Heart left ventricle (tissue), 16 donors: Measurements from ENCODE around the gene MGAT4B. TPM values are rescaled to one million over a fixed set of nuclear protein-coding genes. Genes with fewer than 3 reads are reported as not detected.

Experiments
- ATAC-seq, 4 donors: fragments of 200-7000 bp; cut with Tn5 transposase; one replicate each; pipeline ENCODE4 v1.9.1; 2020 to 2022; ENCODE audit warnings: moderate library complexity in 4 of 4, mild to moderate bottlenecking in 3 of 4, moderate number of reproducible peaks in 1 of 4
- DNase-seq, 5 donors: peaks; one replicate each; pipeline ENCODE4 v3.0.0-alpha.2; 2020
- H3K27ac ChIP-seq, 12 donors: fragments of 200-600 bp; sonication (generic) in 4 of 12; one replicate each; pipeline versions ENCODE4 v1.5.0 to v1.8.0; 2016 to 2022; ENCODE audit warnings: mild to moderate bottlenecking in 2 of 12
- H3K27me3 ChIP-seq, 9 donors: fragments of 200-600 bp; sonication (generic) in 2 of 9; one replicate each; pipeline versions ENCODE4 v1.5.1 to v1.8.0; 2016 to 2022; ENCODE audit warnings: mild to moderate bottlenecking in 3 of 9
- H3K36me3 ChIP-seq, 9 donors: fragments of 200-600 bp; sonication (generic) in 2 of 9; one replicate each; pipeline versions ENCODE4 v1.5.0 to v1.8.0; 2018 to 2022; ENCODE audit warnings: mild to moderate bottlenecking in 2 of 9
- H3K4me1 ChIP-seq, 12 donors: fragments of 200-600 bp; sonication (generic) in 4 of 12; one replicate each; pipeline versions ENCODE4 v1.5.0 to v1.8.0; 2016 to 2022; ENCODE audit warnings: mild to moderate bottlenecking in 3 of 12
- H3K4me3 ChIP-seq, 12 donors: fragments of 200-600 bp; sonication (generic) in 4 of 12; one replicate each; pipeline versions ENCODE4 v1.5.0 to v1.8.0; 2017 to 2022; ENCODE audit warnings: mild to moderate bottlenecking in 9 of 12, moderate library complexity in 4 of 12
- H3K9me3 ChIP-seq, 12 donors: fragments of 200-600 bp; sonication (generic) in 4 of 12; one replicate each; pipeline versions ENCODE4 v1.5.0 to v1.8.0; 2016 to 2022; ENCODE audit warnings: mild to moderate bottlenecking in 1 of 12
- CTCF ChIP-seq, 12 donors: fragments of 200-600 bp; sonication (generic) in 4 of 12; IDR thresholded peaks; one replicate each; pipeline versions ENCODE4 v1.5.0 to v1.8.0; 2018 to 2022; ENCODE audit warnings: antibody characterized with exemption in 12 of 12, mild to moderate bottlenecking in 5 of 12
- POLR2A ChIP-seq, 2 donors: fragments of 450-650 bp; IDR thresholded peaks; one replicate each; pipeline ENCODE4 v1.6.1; 2017; ENCODE audit warnings: antibody characterized with exemption in 2 of 2, mild to moderate bottlenecking in 2 of 2, moderate library complexity in 2 of 2
- WGBS, 4 donors: extraction: QIAGEN DNeasy Blood & Tissue Kit in 2 of 4; methylation state at CpG; one replicate each; pipeline versions ENCODE4 v1.1.5 to v1.1.7; 2013 to 2018; 5-methylcytosine and 5-hydroxymethylcytosine counted together
- intact Hi-C, 10 donors: fragments of 100-400 bp; cut with DNase I; formaldehyde crosslinking; loops; one replicate each; pipeline versions ENCODE4 v1.11.1 to v1.14.2; 2022
- microRNA counts, 2 donors: library from miRNA; unstranded; fragments of <30 nt; microRNA quantifications; one replicate each; lab custom pipeline; 2016
- microRNA-seq, 4 donors: library from miRNA; unstranded; fragments of <30 nt; microRNA quantifications; one replicate each; pipeline versions ENCODE4 to v1.2.0, GENCODE V29; 2017 to 2020
- polyA plus RNA-seq, 2 donors: library from polyadenylated mRNA; stranded (reverse); fragments of 200-250 nt; gene quantifications; one replicate each; pipeline ENCODE4 v1.2.3, GENCODE V29; 2013
- total RNA-seq, 9 donors: library from RNA; depleted of rRNA in 2 of 9; stranded (reverse); fragments of >200 nt in 2 of 9; fragmentation: NEBNext Ultra II Directional in 3 of 9; extraction: Animal tissue kit (Norgen Biotek cat#: 25700) in 3 of 9; gene quantifications; one replicate each; pipeline versions ENCODE4 v1.1.0 to v1.2.4, GENCODE V29; 2016 to 2023
- donor health status: ischemic (EF 13 %, LVEDD 7.1; RV severe dilation, severe dysfunction).
- donor health status: healthy with polysubstance abuse.
- donor health status: DM: no; HTN: yes; CAD: no.
- donor health status: DM: no; HTN: no; CAD: no.
- donor health status: ischemic (EF 25% LVEDD 6.9; RV normal size, moderate dysfunction).
- donor health status: ischemic (EF 25% LVEDD 5.7; RV mildly dilated, moderate dysfunction).
- donor health status: healthy.
- donor health status: DM: yes; HTN: yes; CAD: no.
- donor health status: ischemic (EF 35%, LVEDD 5.7; RV mildly dilated, moderate dysfunction).
- donor health status: nonischemic (EF 11% LVEDD 7.7; RV severe dilation, severe dysfunction).
- donor health status: DM: yes; HTN: yes; CAD: no.
- donor health status: PGD.
- donor health status: ischemic (EF 29% LVEDD 5.4; RV normal size, mild dysfunction).
- donor health status: nonischemic (EF 23%, LVEDD 6.1; RV moderate dilation, normal function).

The MGAT4B gene
- total and polyA plus RNA-seq, 11 donors: 49.6 to 209 (median 105) TPM

- Histone ChIP-seq H3K27me3 (no peaks in the 10 kb centered on the region), H3K9me3 (no peaks in the 10 kb centered on the region), H3K4me1 (peaks cover 0 to 55% (median 32%) of the 10 kb centered on the region in 12 donors), H3K36me3 (peaks cover 0 to 8% (median 0%) of the 10 kb centered on the region in 9 donors), H3K4me3 (no peak overlapping the region), H3K27ac (peak overlapping the region in 4 of 12 donors; percentile 4 to 43 (median 24))
- DNase-seq (no peak), ATAC-seq (peak; percentile 30 to 55 (median 47))
- WGBS, 4 donors: 25 to 31% (median 26%) methylated on average over 2 of the region's 2 CpGs
- TF ChIP-seq POLR2A (IDR thresholded peaks at IDR 0.05) (no peak), CTCF (IDR thresholded peaks at IDR 0.05) (no peak)
- intact Hi-C loops: no loop called here
Measured at GRCh38 chr5:179755022-179755421, 51.6 kb downstream of the MGAT4B start.

GRCh38 chr5:179753971-179754370, 52.7 kb downstream of the MGAT4B start:
- Histone ChIP-seq H3K4me1 (peaks cover 0 to 50% (median 26%) of the 10 kb centered on the region in 12 donors), H3K4me3 (no peak overlapping the region), H3K9me3 (no peaks in the 10 kb centered on the region), H3K27me3 (no peaks in the 10 kb centered on the region), H3K36me3 (peaks cover 0 to 12% (median 4%) of the 10 kb centered on the region in 9 donors), H3K27ac (no peak overlapping the region)
- no peak for ATAC-seq
- intact Hi-C loops: no loop called here
- WGBS, 4 donors: 95 to 98% (median 96%) methylated on average over 5 of the region's 5 CpGs
- TF ChIP-seq POLR2A (IDR thresholded peaks at IDR 0.05): no peak
- DNase-seq: no peak

GRCh38 chr5:179749857-179750508, 56.7 kb downstream of the MGAT4B start:
- Histone ChIP-seq H3K4me3 (no peak overlapping the region), H3K27me3 (no peaks in the 10 kb centered on the region), H3K36me3 (peaks cover 0 to 12% (median 4%) of the 10 kb centered on the region in 9 donors), H3K27ac (no peak overlapping the region), H3K9me3 (no peaks in the 10 kb centered on the region), H3K4me1 (peaks cover 0 to 55% (median 21%) of the 10 kb centered on the region in 12 donors)
- TF ChIP-seq POLR2A (IDR thresholded peaks at IDR 0.05) (no peak), CTCF (IDR thresholded peaks at IDR 0.05) (no peak)
- 81 to 85% (median 83%) methylated on average over 8 of the region's 8 CpGs for WGBS, 4 donors
- ATAC-seq (no peak), DNase-seq (no peak)
- intact Hi-C loops: no loop called here

- TF ChIP-seq CTCF (IDR thresholded peaks at IDR 0.05) (no peak), POLR2A (IDR thresholded peaks at IDR 0.05) (no peak)
- Histone ChIP-seq H3K36me3 (peaks cover 0 to 12% (median 4%) of the 10 kb centered on the region in 9 donors), H3K4me3 (no peak overlapping the region), H3K27me3 (no peaks in the 10 kb centered on the region), H3K4me1 (peaks cover 0 to 41% (median 14%) of the 10 kb centered on the region in 12 donors), H3K27ac (peak overlapping the region in 1 of 12 donors; percentile 15), H3K9me3 (no peaks in the 10 kb centered on the region)
- 90 to 96% (median 94%) methylated on average over 3 of the region's 3 CpGs for WGBS, 4 donors
- ATAC-seq: no peak
- DNase-seq: no peak
- intact Hi-C loops: no loop called here
Measured at GRCh38 chr5:179747811-179748210, 58.9 kb downstream of the MGAT4B start.

MicroRNAs within 50 kb of the gene (microRNA counts, 767-probe panel; counts per million panel counts)
- 0 to 71.6 counts per million in 2 donors for microRNA hsa-miR-1229 (lab: Ali Mortazavi, UCI)

Small RNAs within 50 kb of the gene (microRNA-seq; reads per million reads assigned to microRNA genes)
- 0 to 4.0 (median 3.5) reads per million in 4 donors for gene MIR1229

Other genes starting within 250 kb of the MGAT4B start
- gene HNRNPH1, start 183.2 kb downstream of the MGAT4B start, total RNA-seq: 100 to 1,000 TPM; 106 to 252 (median 178) TPM
- gene HNRNPH1, start 183.2 kb downstream of the MGAT4B start, polyA plus RNA-seq: 100 to 1,000 TPM; 126 to 195 TPM
- not detected for gene CBY3, start 125.8 kb downstream of the MGAT4B start, total RNA-seq
- not detected for gene CBY3, start 125.8 kb downstream of the MGAT4B start, polyA plus RNA-seq
- 100 to 1,000 TPM; 255 to 699 (median 500) TPM for gene CANX, start 107.9 kb downstream of the MGAT4B start, total RNA-seq
- gene CANX, start 107.9 kb downstream of the MGAT4B start, polyA plus RNA-seq: 100 to 1,000 TPM in 1 of 2 donors, 10 to 100 TPM in 1; 81.6 to 350 TPM
- 10 to 100 TPM in 8 of 9 donors, 1 to 10 TPM in 1; 9.5 to 18.0 (median 11.9) TPM for gene MAML1, start 74.0 kb downstream of the MGAT4B start, total RNA-seq
- 1 to 10 TPM; 6.9 to 9.0 TPM for gene MAML1, start 74.0 kb downstream of the MGAT4B start, polyA plus RNA-seq
- 10 to 100 TPM in 4 of 9 donors, 1 to 10 TPM in 5; 4.5 to 16.7 (median 9.5) TPM for gene LTC4S, start 12.9 kb downstream of the MGAT4B start, total RNA-seq
- 10 to 100 TPM in 1 of 2 donors, 1 to 10 TPM in 1; 3.3 to 13.8 TPM for gene LTC4S, start 12.9 kb downstream of the MGAT4B start, polyA plus RNA-seq
- gene SQSTM1, start 14.0 kb upstream of the MGAT4B start, total RNA-seq: 100 to 1,000 TPM; 266 to 747 (median 402) TPM
- 100 to 1,000 TPM; 177 to 266 TPM for gene SQSTM1, start 14.0 kb upstream of the MGAT4B start, polyA plus RNA-seq
- gene MRNIP, start 52.0 kb upstream of the MGAT4B start, total RNA-seq: 10 to 100 TPM in 6 of 9 donors, 1 to 10 TPM in 3; 8.5 to 14.4 (median 12.3) TPM
- gene MRNIP, start 52.0 kb upstream of the MGAT4B start, polyA plus RNA-seq: 10 to 100 TPM; 10.4 to 24.1 TPM
- 10 to 100 TPM; 29.3 to 68.9 (median 43.1) TPM for gene TBC1D9B, start 101.0 kb upstream of the MGAT4B start, total RNA-seq
- 10 to 100 TPM; 31.1 to 49.9 TPM for gene TBC1D9B, start 101.0 kb upstream of the MGAT4B start, polyA plus RNA-seq